ENCODE data around the gene TMEM269. TPM values are rescaled to one million over a fixed set of nuclear protein-coding genes. Genes with fewer than 3 reads are reported as not detected.
"Not testable (repeated sequence)": the region's sequence is repeated elsewhere in the genome, so short reads cannot be mapped to it uniquely, and the experiment has no call there.

The TMEM269 gene
- total RNA-seq, 2 experiments from 2014 or later: 0.22 to 0.48 TPM

DNA sequence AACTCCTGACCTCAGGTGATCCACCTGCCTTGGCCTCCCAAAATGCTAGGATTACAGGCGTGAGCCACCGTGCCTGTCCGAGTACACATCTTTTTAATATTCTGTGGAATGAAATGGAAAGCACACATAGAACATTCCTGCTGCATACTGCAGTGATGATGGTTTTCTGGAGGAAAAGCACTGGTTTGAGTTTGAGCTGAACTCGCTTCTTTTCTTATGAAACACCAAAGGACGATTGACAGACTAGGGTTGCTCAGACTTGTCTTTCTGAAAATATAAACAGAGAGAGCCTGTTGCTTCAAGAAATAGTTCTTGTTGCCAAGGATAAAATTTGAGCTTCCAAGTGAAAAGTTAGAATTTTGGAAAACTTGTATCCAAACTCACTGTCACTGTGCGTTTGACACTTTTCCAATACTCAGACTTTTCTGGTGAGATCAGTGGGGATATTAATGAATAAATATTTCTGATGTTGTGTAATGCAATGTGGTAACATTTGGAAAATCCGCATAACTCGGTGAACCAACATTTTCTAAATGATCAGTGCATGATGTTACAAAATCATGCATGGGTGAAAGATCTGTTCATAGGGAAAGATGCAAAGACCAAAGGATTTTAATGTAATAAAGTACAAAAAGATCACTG lies 17.2 kb downstream of the TMEM269 start:
- H3K4me1 Mint-ChIP-seq: no peaks in the 10 kb centered on the region
- peaks cover 5% of the 10 kb centered on the region for H3K9me3 Mint-ChIP-seq
- ATAC-seq (ENCODE audit: low read depth): no peak
- POLR2A ChIA-PET: interaction anchor here (1.1 kb wide), 1 partner anchor 14 kb away, joined by 3 read pairs; the partner anchor contains the start of gene ERMAP
- no peak overlapping the region for H3K27ac Mint-ChIP-seq
- no peaks in the 10 kb centered on the region for H3K27me3 Mint-ChIP-seq
- peaks cover 10% of the 10 kb centered on the region for H3K36me3 Mint-ChIP-seq
- H3K4me3 Mint-ChIP-seq: no peak overlapping the region
- DNase-seq: no peak

DNA sequence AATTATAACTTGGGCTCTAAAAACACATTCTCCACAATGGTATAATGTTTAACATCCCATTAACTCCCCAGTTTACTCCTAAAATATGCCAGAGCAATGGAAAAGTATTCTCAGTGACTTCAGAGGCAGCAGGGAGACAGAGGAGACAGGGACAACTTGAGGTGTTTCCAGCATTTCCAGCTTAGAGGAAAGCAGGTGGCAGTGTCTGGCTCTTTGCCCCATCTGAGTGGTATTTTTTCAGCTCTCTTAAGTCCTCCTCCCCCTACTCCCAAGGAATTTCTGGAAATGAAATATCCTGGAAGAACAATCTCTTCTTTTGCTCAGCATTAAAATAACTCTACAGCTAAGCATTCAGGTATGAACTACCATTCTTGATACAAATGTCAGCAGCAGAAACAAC lies 21.4 kb downstream of the TMEM269 start:
- ATAC-seq (ENCODE audit: low read depth) (no peak), DNase-seq (no peak)
- H3K4me1 Mint-ChIP-seq: peaks cover 7% of the 10 kb centered on the region
- H3K36me3 Mint-ChIP-seq: peaks cover 10% of the 10 kb centered on the region
- POLR2A ChIA-PET: interaction anchor here (0.6 to 1.4 kb wide), 2 partner anchors 39 to 278 kb away, joined by 3 to 5 read pairs; partner anchors contain the start of genes C1orf50 and P3H1
- peaks cover 5% of the 10 kb centered on the region for H3K9me3 Mint-ChIP-seq
- no peak overlapping the region for H3K27ac Mint-ChIP-seq
- H3K27me3 Mint-ChIP-seq: no peaks in the 10 kb centered on the region
- H3K4me3 Mint-ChIP-seq: no peak overlapping the region

DNA sequence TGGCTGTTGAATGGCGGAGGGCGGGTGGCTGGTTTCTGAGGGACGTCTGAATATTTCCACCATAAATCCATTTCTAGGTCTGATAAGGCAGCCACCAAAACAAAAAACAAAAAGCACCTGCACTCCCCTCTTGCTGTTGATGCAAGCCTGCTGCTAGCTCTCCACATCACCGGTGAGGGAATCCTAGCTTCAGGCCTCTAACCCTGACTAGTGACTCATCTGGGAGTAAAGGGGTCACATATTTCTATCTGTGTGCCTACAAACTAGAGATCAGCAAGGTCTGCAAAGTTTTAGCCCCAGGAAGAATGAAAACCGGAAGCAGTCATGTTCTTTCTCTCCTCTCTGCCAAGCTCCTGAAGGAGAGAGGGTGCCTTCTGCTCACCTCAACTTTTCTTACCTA lies 21.8 kb downstream of the TMEM269 start:
- peaks cover 10% of the 10 kb centered on the region for H3K36me3 Mint-ChIP-seq
- no peaks in the 10 kb centered on the region for H3K27me3 Mint-ChIP-seq
- peaks cover 7% of the 10 kb centered on the region for H3K4me1 Mint-ChIP-seq
- no peak for DNase-seq
- no peak for ATAC-seq (ENCODE audit: low read depth)
- H3K27ac Mint-ChIP-seq: no peak overlapping the region
- peaks cover 5% of the 10 kb centered on the region for H3K9me3 Mint-ChIP-seq
- H3K4me3 Mint-ChIP-seq: no peak overlapping the region
- POLR2A ChIA-PET: interaction anchor here (0.6 to 1.5 kb wide), 3 partner anchors 10 to 277 kb away, joined by 3 to 5 read pairs (median 4); partner anchors contain the start of genes C1orf50, ERMAP and P3H1

DNA sequence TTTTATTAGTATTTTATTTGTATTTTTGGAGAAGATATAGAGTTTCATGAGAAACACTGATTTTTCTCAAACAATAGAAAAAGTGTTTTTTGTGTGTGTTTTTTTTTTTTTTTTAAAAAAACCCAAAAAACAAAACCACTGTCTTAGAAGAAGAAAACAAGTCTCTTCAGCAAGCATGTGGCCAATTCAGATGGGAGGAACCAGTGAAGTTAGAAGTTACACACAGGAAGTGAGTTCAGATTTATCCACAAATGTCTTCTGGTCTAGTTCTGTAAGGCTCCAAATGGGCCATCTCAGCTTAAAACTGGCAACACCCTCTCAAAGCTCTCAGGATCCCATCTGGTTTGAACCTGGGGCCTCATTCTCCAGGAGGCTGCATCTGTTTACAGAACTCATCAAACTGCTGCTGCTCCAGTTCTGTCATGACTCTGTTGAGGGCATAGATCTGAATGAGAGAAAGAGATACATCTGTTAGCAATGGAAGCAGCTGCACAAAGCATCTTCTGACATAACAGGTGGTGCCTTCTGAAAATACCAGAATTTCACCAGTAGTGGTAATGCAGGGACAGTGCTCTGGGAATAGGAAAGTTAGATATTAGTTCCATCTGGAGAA lies 22.4 kb downstream of the TMEM269 start:
- DNase-seq: no peak
- Mint-ChIP-seq H3K36me3 (peaks cover 10% of the 10 kb centered on the region), H3K4me3 (no peak overlapping the region), H3K4me1 (peaks cover 7% of the 10 kb centered on the region), H3K27ac (no peak overlapping the region), H3K27me3 (no peaks in the 10 kb centered on the region), H3K9me3 (peaks cover 5% of the 10 kb centered on the region)
- ATAC-seq (ENCODE audit: low read depth): no peak
- POLR2A ChIA-PET: interaction anchor here (0.6 to 1.5 kb wide), 3 partner anchors 9 to 277 kb away, joined by 3 to 5 read pairs (median 4); partner anchors contain the start of genes C1orf50, ERMAP and P3H1

DNA sequence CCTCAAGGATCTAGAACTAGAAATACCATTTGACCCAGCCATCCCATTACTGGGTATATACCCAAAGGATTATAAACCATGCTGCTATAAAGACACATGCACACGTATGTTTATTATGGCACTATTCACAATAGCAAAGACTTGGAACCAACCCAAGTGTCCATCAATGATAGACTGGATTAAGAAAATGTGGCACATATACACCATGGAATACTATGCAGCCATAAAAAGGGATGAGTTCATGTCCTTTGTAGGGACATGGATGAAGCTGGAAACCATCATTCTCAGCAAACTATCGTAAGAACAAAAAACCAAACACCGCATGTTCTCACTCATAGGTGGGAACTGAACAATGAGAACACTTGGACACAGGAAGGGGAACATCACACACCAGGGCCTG lies 30.0 kb downstream of the TMEM269 start:
- POLR2A ChIA-PET; ATAC-seq (ENCODE audit: low read depth); DNase-seq; H3K36me3 Mint-ChIP-seq; H3K27ac Mint-ChIP-seq; H3K9me3 Mint-ChIP-seq; H3K27me3 Mint-ChIP-seq; H3K4me3 Mint-ChIP-seq: not testable (repeated sequence)
- peaks cover 20% of the 10 kb centered on the region for H3K4me1 Mint-ChIP-seq

DNA sequence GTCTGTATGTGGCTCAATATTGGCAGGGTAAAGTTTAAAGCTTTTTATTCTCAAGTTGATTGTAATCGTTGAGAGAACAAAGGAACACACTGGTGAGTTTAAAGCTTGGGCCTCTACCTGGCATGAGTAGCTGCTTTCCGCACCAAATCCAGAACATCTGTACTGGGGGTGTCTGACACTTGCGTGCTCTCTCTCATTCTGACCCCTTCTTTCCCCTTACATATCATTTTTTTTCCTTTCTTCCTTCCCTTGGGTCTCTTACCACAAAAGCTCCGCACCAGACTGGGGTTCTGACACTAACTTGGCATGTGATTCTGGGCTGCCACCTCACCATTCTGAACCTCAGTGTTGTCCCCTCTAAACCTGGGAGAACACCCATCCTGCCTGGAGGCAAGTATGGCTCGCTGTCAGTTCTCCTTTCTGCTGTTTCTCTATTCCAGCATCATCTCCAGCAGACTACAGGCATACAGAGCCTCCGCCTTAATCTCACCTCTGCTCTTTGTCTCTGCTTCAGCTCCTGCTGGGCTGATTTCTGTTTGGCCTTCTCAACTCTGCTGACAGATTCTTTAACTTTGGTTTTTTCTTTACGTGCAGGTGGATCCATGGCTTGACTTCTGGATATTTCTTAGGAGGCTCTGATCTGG lies 31.3 kb downstream of the TMEM269 start:
- Mint-ChIP-seq H3K4me1 (peaks cover 20% of the 10 kb centered on the region), H3K36me3 (peaks cover 7% of the 10 kb centered on the region), H3K27me3 (peaks cover 2% of the 10 kb centered on the region), H3K27ac (peak overlapping the region; percentile 87), H3K9me3 (no peaks in the 10 kb centered on the region), H3K4me3 (peak overlapping the region; percentile 86)
- POLR2A ChIA-PET: interaction anchor here (0.9 to 3.8 kb wide), 7 partner anchors 9 to 50 kb away, joined by 3 to 30 read pairs (median 4); partner anchors contain the start of genes C1orf50, P3H1, TMEM269 and ZNF691
- DNase-seq: peak; percentile 38
- ATAC-seq (ENCODE audit: low read depth): peak; percentile 3

DNA sequence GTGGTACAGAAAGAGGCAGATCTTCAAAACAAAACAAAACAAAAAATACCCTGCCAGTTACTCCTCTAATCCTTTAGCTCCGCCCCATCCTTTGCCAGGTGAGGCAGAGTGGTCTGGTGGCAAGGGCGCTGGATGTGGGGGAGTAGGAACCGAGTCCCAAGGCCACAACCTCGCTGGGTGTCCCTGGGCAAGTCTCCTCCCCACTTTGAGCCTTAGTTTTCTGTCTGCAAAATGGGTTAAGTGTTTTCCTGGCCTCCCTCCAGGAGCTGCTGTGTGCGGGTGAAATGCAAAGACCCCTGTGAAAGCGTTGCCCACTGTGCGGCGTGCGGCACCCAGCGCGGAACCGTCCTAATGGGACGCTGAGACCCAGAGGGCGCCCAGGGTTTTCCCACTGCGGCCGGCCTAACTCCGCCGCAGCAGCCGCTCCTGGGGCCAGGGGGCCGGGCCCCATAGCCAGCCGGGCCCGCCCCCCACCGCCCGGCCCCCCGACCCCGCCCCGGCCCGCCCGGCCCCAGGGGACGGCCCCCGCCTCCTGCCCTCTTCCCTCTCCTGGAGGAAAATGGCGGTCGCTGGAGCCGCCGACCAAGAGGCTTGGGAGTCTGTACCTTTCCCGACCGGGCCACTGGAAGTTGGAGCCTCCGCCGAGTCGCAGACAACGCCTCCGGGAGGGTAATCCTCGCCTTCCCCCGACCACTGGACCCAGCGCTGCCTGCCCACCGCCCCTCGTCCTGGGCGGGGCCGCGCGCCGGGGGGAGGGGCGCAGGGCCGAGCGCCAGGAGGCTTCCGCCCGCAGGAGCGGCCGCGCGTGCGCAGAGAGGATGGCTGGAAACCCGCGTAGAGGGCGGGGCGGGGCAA lies 32.0 kb downstream of the TMEM269 start, which contains the start of the genes ERMAP and SVBP:
Gene ERMAP (plus strand): TSS at position 538 of the 855 bp plus-strand sequence. CDS start 13,327 bp downstream, outside the sequence.
Gene SVBP (minus strand): TSS at position 813 of the 855 bp plus-strand sequence. CDS start 853 bp downstream, outside the sequence.
- Mint-ChIP-seq H3K4me1 (peaks cover 20% of the 10 kb centered on the region), H3K36me3 (peaks cover 7% of the 10 kb centered on the region), H3K4me3 (peak within 1 kb of the TSS; percentile 86), H3K27me3 (peaks cover 2% of the 10 kb centered on the region), H3K9me3 (no peaks in the 10 kb centered on the region), H3K27ac (peak within 1 kb of the TSS; percentile 87)
- ATAC-seq (ENCODE audit: low read depth) (peak; percentile 87), DNase-seq (peak; percentile 99)
- POLR2A ChIA-PET: interaction anchor here (0.9 to 3.8 kb wide), 8 partner anchors 9 to 50 kb away, joined by 3 to 30 read pairs (median 3); partner anchors contain the start of genes C1orf50, P3H1 and ZNF691

DNA sequence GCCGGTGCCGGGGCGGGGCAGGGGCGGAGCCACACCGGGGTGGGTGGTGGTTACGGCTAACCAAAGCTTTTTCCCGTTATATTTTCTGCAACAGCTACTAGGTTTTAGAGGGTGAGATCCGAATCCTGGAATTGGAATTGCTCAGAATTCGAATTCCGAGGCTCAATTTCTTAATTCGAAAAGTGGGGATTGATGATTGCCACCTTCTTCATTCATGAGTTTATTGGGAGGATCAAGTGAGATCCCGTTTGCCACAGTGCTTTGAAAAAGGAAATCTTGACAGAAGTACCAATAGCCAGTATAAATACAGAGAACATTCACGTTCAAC lies 32.6 kb downstream of the TMEM269 start:
- Mint-ChIP-seq H3K4me1 (peaks cover 20% of the 10 kb centered on the region), H3K36me3 (peaks cover 7% of the 10 kb centered on the region), H3K4me3 (peak overlapping the region; percentile 86), H3K27me3 (peaks cover 2% of the 10 kb centered on the region), H3K27ac (no peak overlapping the region), H3K9me3 (no peaks in the 10 kb centered on the region)
- DNase-seq: no peak
- POLR2A ChIA-PET: interaction anchor here (0.5 to 3.8 kb wide), 5 partner anchors 17 to 1819 kb away, joined by 3 to 30 read pairs (median 4); partner anchors contain the start of genes C1orf50, P3H1 and ZNF691
- ATAC-seq (ENCODE audit: low read depth): no peak

DNA sequence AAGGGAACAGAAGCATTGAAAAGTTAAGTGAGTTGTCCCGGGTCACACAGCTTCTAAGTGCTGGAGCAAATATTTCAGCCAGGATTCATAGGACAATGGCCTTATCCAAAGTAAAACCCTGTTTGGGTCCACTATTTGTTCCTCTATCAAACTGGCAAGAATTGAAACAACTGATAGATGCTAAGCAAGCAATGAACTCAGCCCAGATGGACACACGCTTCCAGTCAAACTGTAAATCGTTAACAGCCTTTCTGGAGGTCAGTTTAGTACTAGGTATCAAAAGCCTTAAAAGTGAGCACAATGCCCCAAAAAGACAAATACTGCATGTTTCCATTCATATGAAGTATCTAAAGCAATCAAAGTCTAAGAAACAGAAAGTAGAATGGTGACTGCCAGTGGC lies 33.2 kb downstream of the TMEM269 start:
- H3K36me3 Mint-ChIP-seq: peaks cover 7% of the 10 kb centered on the region
- peaks cover 24% of the 10 kb centered on the region for H3K4me1 Mint-ChIP-seq
- peak overlapping the region; percentile 86 for H3K4me3 Mint-ChIP-seq
- no peak for DNase-seq
- H3K9me3 Mint-ChIP-seq: no peaks in the 10 kb centered on the region
- H3K27me3 Mint-ChIP-seq: peaks cover 2% of the 10 kb centered on the region
- no peak for ATAC-seq (ENCODE audit: low read depth)
- H3K27ac Mint-ChIP-seq: no peak overlapping the region
- POLR2A ChIA-PET: interaction anchor here (0.5 to 3.8 kb wide), 5 partner anchors 17 to 1820 kb away, joined by 3 to 30 read pairs (median 4); partner anchors contain the start of genes C1orf50, P3H1 and ZNF691

DNA sequence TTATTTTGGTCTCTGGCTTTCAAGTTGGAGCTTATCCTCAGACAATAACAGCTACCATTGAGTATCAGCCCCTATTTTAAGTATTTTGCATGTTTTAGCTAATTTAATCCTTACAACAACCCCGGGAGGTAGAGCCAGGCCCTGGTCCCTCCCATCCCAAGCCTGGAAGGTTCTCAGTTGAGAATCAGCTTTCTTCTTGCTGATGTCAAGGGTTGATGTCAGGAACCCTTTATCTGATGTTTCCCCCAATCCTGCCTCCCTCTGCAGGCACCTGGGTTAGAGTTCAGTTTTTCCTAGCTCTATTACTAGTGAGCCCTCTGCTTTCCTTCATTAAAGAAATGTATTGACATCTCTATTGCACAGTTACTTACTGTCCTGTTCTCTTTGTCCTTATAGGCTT lies 36.0 kb downstream of the TMEM269 start:
- ATAC-seq (ENCODE audit: low read depth): no peak
- Mint-ChIP-seq H3K4me3 (no peak overlapping the region), H3K4me1 (peaks cover 26% of the 10 kb centered on the region), H3K27ac (no peak overlapping the region), H3K27me3 (peaks cover 2% of the 10 kb centered on the region), H3K36me3 (peaks cover 4% of the 10 kb centered on the region), H3K9me3 (no peaks in the 10 kb centered on the region)
- POLR2A ChIA-PET: interaction anchor here (2.9 kb wide), 1 partner anchor 26 kb away, joined by 8 read pairs; the partner anchor contains the start of gene ZNF691
- no peak for DNase-seq

DNA sequence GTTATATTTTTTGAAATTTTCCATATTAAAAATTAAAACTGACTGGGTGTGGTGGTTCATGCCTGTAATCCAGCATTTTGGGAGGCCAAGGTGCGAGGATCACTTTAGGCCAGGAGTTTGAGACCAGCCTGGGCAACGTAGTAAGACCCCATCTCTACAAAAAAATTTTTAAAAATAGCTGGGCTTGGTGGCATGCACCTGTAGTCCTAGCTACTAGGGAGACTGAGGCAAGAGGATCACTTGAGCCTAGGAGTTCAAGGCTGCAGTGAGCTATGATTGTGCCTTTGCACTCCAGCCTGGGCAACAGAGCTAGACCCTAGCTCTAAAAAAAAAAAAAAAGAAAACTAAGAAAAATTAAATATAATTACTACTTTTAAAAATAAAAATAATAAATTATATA lies 36.9 kb downstream of the TMEM269 start:
- DNase-seq (no peak), ATAC-seq (ENCODE audit: low read depth) (no peak)
- H3K27ac Mint-ChIP-seq: no peak overlapping the region
- no peak overlapping the region for H3K4me3 Mint-ChIP-seq
- peaks cover 21% of the 10 kb centered on the region for H3K4me1 Mint-ChIP-seq
- H3K9me3 Mint-ChIP-seq: no peaks in the 10 kb centered on the region
- POLR2A ChIA-PET: interaction anchor here (0.7 to 2.9 kb wide), 3 partner anchors 25 to 55 kb away, joined by 3 to 8 read pairs (median 6); partner anchors contain the start of genes C1orf50, P3H1 and ZNF691
- peaks cover 2% of the 10 kb centered on the region for H3K27me3 Mint-ChIP-seq
- peaks cover 1% of the 10 kb centered on the region for H3K36me3 Mint-ChIP-seq

DNA sequence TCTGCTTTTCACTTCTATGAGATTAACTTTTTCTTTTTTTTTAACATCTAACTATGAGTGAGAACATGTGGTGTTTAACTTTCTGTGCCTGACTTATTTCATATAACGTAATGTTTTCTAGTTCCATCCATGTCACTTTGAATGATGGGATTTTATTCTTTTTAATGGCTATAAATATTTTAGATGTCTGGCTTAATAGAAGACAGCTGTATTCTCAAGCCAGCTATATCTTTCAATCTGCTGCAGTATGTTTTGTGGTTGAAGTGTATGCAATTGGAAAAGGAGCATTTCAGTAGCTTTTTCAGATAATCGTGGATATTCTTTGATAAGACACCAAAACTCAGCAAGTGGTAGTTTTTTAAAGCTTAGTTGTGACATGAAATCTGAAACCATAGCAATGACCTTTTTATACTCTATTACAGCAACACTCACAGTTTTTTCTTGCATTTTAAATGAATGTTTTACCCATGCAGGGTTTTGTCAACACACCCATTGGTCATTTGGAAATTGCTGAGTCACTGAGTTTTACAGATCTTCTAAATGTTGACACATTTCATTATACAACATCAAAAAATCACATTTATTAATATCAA lies 38.1 kb downstream of the TMEM269 start:
- no peak overlapping the region for H3K4me3 Mint-ChIP-seq
- POLR2A ChIA-PET: interaction anchor here (0.7 kb wide), 1 partner anchor 23 kb away, joined by 3 read pairs; the partner anchor contains the start of gene ZNF691
- H3K9me3 Mint-ChIP-seq: no peaks in the 10 kb centered on the region
- H3K27me3 Mint-ChIP-seq: peaks cover 2% of the 10 kb centered on the region
- ATAC-seq (ENCODE audit: low read depth): no peak
- peaks cover 1% of the 10 kb centered on the region for H3K36me3 Mint-ChIP-seq
- H3K27ac Mint-ChIP-seq: no peak overlapping the region
- no peak for DNase-seq
- peaks cover 15% of the 10 kb centered on the region for H3K4me1 Mint-ChIP-seq
